RPMI8226 (cell line): ENCODE measurements around the gene PIEZO1.
"Not testable (repeated sequence)": the region's sequence is repeated elsewhere in the genome, so short reads cannot be mapped to it uniquely, and the experiment has no call there.

Experiments used
- DNase-seq: peaks from one replicate; pipeline ENCODE4 v3.0.0-alpha.2; 2015

Gene PIEZO1

DNA sequence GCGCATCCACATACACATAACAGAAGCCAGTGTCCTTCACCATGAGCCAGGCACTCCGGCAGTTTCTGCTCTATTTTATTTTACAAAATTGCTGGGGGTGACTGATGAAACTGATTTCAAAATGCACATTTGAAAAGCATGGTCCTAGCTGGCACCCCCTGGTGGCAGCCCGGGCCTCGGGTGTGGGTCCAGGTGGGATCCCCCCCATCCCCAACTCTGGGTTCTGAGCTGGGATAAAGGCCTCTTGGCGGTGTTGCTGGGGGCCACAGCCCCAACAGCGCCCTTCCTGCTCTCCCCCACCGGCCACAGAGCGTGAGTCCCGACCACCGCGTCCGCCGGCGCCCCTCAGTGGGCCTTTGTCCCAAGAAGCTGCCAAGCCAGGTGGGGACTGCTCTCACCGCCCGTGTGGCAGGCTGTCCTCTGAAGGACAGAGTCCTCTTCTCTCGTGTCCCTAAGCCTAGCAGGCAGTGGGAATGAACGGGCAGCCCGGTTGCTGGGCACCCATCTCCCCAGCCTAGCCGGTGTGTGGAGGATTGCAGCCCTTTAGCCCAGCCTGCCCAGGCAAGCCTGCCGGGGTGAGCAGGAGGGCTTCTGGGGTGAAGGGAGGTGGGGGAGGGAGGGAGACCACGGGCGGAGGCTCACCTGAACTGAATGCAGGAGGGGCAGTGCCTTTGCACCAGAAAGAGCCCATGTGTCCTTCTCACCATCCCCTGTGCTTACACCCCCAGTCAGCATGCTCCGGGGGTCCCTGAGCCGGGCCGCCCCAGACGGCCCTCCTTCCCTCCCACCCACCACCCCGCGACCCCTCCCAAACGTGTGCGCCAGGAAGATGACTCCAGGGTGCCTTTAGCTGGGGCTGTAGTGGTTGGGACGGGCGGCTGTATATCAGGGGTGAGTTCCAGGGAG lies 99.6 kb downstream of the PIEZO1 start:
- DNase-seq, result peak; percentile 77

- peak; percentile 66 for DNase-seq
These were observed 100.4 kb downstream of the PIEZO1 start for GRCh38 chr16:88684569-88685155.

GRCh38 chr16:88681709-88682451 lies 103.1 kb downstream of the PIEZO1 start:
- peak; percentile 90 for DNase-seq

DNA sequence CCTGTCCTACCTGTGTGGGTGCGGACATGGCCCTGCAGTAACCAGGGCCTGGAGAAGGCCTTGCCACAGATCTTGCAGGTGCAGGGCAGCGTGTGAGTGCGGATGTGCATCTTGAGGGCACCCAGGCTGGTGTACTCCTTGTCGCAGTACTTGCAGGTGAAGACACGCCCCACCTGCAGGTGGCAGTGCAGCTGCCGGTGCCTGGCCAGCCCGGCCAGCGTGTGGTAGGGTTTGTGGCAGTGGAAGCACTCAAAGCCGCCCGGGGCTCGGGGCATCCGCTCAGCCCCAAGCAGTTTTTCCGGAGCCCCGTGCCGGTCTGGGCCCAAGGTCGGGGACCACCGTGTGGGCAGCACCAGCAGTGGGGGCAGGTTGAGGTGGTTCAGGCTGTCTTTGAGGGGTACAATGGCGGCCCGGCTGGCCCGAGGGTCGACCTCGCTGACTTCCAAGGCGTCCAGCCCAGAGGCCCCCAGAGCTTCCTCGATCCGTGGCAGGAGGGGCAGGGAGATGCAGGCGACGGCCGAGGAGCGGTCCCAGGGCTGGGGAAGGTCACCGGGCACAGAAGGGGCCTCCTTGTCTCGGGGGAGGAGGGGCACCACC lies 103.8 kb downstream of the PIEZO1 start:
- peak; percentile 92 for DNase-seq

DNA sequence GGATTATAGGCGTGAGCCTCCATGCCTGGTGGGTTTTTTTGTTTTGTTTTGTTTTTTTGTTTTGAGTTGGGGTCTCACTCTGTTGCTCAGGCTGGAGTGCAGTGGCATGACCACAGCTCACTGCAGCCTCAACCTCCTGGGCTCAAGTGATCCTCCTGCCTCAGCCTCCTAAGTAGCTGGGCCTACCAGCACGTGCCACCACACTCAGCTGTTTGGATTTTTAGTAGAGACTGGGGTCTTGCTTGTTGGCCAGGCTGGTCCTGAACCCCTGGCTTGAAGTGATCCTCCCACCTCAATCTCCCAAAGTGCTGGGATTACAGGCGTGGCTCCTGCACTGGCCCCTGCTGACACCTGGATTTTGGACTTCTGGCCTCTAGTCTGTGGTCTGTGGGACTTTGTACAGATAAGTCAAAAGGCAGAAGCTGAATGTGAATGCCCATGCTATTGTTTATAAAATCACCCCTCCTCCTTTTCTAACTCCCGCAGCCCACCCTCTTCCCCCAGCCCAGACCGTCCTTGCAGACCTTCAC lies 104.4 kb downstream of the PIEZO1 start:
- no peak for DNase-seq

DNA sequence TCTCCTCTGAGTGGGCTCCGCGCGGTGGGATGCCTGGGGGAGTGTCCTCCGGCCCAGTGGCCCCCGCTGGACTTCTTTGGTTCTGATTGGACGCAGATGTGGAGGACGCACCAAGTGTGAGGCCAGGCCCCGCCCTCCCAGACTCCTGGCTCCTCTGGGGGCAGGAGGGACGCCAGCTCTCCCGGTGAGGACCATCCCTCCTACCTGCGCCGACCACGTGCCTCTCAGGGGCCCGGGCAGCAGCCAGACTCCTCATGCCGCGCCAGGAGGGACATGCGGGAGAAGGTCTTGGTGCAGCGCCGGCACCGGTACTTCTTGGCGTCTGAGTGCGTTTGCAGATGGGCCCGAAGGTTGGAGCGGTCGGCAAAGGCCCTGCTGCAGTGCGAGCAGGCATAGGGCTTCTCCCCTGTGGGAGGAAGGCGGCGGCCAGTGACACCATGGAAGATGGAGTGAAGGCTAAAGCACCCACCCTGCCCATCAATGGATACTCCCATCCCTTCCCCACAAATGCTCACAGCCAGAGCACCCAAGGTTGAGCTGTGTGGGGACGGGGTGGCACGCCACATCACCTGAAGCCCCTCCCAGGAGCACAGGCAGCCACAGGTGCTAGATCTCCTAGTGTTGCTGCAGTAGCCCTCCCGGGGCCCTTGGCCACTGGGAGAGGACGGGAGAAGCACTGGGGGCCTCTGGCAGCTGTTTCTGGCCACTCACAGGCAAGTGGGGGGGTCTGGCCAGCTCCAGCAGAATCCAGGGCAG lies 106.6 kb downstream of the PIEZO1 start:
- DNase-seq, result no peak

- no peak for DNase-seq
These were observed 107.3 kb downstream of the PIEZO1 start for GRCh38 chr16:88677721-88678120.

DNA sequence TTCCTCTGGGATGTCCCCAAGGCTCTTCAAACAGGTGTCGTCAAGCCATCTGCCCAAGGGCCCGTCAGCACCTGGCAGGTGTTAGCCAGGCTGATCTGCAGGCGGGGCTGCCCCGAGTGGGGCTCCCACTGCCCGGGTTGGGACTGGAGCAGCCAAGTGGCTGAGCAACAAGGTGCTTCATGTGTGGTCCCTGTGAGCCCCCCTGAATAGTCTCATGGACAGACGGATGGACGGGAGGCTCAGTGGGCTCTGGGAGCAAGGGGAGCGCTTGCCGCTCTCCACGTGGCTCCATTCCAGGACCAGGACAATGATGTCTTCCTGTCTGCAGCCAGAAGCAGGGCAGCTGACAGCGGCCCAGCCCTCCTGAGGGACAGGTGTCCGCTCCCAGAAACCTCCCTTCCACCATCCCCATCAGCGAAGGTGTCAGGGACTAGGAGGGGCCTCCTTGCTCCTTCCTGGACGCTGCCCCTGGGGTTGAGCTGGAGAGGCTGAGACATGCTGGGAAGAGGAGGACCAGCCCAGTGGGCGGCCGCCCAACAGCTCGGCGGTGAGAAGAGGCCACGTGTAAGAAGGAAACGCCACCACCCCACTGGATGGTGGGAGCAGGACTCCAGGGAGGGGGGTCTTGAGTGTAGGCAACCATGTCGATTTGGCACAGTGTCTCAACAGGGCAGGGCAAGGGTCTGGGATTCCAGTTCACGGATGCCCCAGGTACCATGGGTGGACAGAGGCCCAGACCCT lies 108.3 kb downstream of the PIEZO1 start:
- DNase-seq, result no peak

DNA sequence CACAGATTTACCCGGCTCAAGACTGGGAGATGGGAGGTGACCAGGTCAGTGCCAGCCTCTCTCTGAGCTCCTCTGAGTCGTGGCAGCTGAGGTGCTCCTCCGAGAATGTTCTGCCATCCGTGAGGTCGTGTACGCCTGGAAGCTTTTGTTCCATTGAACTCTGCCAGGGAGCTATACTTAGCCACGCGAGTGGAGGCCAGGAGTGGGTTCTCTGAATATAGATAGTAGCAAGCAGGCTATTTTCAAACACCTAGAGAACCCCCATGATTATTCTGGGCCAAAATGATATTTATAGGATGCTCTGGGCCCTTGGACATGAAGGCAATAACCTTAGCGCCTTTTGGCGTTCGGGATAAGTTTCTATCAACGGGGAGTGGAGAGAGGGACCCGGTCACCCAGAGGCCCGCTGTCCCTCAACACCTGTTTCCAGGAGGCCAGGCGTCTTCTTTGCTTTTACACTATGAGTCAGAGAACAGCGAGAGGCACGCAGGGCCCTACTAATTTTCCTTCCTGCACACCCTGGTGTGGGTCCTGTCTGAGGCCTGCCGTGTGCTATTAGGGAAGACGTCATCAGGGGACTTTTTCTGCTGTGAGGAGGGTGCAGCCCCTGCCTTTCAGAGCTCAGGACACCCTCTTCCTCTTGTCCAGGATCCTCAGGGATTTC lies 111.2 kb downstream of the PIEZO1 start:
- no peak for DNase-seq

GRCh38 chr16:88672776-88673175 lies 112.2 kb downstream of the PIEZO1 start:
- DNase-seq, result no peak

GRCh38 chr16:88671806-88672205 lies 113.2 kb downstream of the PIEZO1 start:
- DNase-seq, result no peak

GRCh38 chr16:88669980-88670379 lies 115.0 kb downstream of the PIEZO1 start:
- no peak for DNase-seq

GRCh38 chr16:88669493-88669892 lies 115.5 kb downstream of the PIEZO1 start:
- not testable (repeated sequence) for DNase-seq

GRCh38 chr16:88667461-88667860 lies 117.6 kb downstream of the PIEZO1 start:
- DNase-seq, result no peak

- no peak for DNase-seq
These were observed 119.5 kb downstream of the PIEZO1 start for GRCh38 chr16:88665570-88665969.
